NCI-H1092 (cell line): ENCODE results near the gene CCSER1.
A peak's percentile ranks its signal among the peaks of the same experiment; 100 is the strongest.
"Not testable (repeated sequence)": the region's sequence is repeated elsewhere in the genome, so short reads cannot be mapped to it uniquely, and the experiment has no call there.

ENCODE experiments used
- DNase-seq: peaks from one replicate; lab custom pipeline; 2025; lab: John Stamatoyannopoulos, UW

The CCSER1 gene

DNA sequence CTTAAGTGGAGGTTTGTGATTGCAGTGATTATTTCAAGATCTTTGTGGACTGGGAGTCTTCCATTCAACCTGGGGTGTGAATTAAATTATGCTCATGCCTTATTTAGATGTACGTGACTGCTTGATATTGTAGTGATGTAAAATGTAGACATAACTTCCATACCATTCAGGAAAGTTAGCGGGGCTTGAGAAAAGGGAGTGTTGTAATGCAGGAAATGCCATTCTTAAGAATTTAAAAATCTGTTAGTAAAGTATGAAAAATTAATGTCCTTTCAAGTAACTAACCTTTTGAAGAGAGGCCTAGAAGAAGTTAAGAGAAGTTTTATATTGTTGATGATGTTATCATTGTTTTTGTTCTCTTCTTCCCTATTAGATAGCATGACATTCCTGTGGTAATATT is 318.2 kb downstream of the CCSER1 start:
- no peak for DNase-seq

DNA sequence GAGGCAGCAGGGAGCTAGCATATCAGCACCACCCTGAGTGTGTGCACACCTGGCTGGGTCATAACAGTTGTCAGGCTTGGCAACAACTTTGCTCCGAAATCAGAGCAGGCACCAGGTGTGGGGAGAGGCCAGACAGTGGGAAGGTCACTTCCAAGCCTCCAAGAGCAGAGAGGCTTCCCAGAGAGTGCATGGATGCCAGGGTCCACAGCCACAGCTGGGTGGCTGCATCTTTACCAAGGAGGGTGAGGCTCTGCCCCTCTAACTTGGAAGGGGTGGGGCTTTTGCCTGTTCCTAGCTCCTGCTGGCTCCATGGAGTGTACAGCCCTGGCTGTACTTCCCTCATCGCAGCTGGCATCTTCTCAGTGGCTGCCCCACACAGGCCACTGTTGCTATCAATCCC is 322.4 kb downstream of the CCSER1 start:
- DNase-seq, result no peak

- no peak for DNase-seq
Observed at GRCh38 chr4:90456891-90457290, 329.7 kb downstream of the CCSER1 start.

GRCh38 chr4:90457817-90458216 is 330.6 kb downstream of the CCSER1 start:
- no peak for DNase-seq

- no peak for DNase-seq
Observed at GRCh38 chr4:90458576-90458975, 331.4 kb downstream of the CCSER1 start.

- DNase-seq, result no peak
Observed at GRCh38 chr4:90474484-90474883, 347.3 kb downstream of the CCSER1 start.

- DNase-seq, result no peak
Observed at GRCh38 chr4:90476019-90476418, 348.8 kb downstream of the CCSER1 start.

DNA sequence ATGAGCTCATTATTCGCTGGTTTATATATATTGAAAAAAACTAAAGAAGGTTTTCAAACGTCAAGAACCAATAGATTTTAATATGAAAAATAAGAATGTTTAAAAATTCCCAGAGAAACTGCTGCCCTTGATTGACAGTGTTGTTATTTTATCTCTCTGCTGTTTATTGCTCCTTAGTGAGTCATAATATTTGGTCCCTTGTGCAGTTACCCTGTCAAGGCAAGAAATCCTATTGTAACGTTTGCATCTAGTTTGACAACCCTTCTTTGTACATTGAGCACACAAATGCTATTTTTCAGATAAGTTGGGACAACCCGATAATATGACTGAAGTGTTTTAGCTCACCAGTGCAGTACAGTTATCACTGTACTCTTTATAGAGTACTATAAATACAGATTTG is 349.4 kb downstream of the CCSER1 start:
- DNase-seq, result no peak

GRCh38 chr4:90484894-90485293 is 357.7 kb downstream of the CCSER1 start:
- DNase-seq, result not testable (repeated sequence)

GRCh38 chr4:90486346-90486745 is 359.2 kb downstream of the CCSER1 start:
- no peak for DNase-seq

GRCh38 chr4:90495211-90495610 is 368.0 kb downstream of the CCSER1 start:
- DNase-seq, result no peak

- no peak for DNase-seq
Observed at GRCh38 chr4:90495936-90496335, 368.7 kb downstream of the CCSER1 start.

- no peak for DNase-seq
Observed at GRCh38 chr4:90498175-90498574, 371.0 kb downstream of the CCSER1 start.

DNA sequence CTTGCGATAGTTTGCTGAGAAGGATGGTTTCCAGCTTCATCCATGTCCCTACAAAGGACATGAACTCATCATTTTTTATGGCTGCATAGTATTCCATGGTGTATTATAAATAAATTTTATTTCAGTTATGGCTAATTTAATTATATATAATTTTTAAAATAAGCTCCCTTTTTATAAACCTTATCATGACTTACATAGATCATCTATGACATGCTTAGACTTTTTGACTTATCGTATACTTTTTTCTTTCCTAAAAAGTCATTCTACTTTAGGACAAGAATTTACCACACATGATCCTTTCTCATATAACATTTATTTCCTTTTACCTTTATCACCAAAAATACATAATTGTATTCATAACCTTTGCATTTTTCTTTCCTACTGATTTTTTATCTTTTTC is 376.5 kb downstream of the CCSER1 start:
- DNase-seq, result no peak

- DNase-seq, result no peak
Observed at GRCh38 chr4:90515191-90515590, 388.0 kb downstream of the CCSER1 start.

GRCh38 chr4:90528551-90528950 is 401.4 kb downstream of the CCSER1 start:
- DNase-seq, result no peak

- DNase-seq, result peak; percentile 38
Observed at GRCh38 chr4:90536408-90536807, 409.2 kb downstream of the CCSER1 start.

- no peak for DNase-seq
Observed at GRCh38 chr4:90537491-90537890, 410.3 kb downstream of the CCSER1 start.

DNA sequence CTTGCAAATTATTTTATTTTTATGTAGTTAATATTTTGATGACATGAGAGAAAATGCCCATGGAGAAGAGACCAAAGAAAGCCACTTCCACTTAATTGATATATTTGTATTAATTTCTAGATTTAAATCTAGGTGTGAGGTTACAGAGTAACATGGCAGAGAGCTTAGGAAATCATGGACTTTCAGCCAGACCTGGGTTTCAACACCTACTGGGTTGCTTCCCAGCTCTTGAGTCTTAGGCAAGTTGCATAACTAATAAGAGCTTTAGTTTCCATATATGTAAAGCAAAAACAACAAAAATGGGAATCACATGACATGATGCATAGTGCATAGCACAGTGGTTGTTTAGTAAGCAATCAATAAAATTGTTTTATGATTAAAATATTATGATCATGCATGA is 413.3 kb downstream of the CCSER1 start:
- DNase-seq, result no peak

GRCh38 chr4:90542216-90542615 is 415.0 kb downstream of the CCSER1 start:
- no peak for DNase-seq

GRCh38 chr4:90543419-90544170 is 416.4 kb downstream of the CCSER1 start:
- DNase-seq, result no peak

GRCh38 chr4:90544532-90545045 is 417.4 kb downstream of the CCSER1 start:
- no peak for DNase-seq

DNA sequence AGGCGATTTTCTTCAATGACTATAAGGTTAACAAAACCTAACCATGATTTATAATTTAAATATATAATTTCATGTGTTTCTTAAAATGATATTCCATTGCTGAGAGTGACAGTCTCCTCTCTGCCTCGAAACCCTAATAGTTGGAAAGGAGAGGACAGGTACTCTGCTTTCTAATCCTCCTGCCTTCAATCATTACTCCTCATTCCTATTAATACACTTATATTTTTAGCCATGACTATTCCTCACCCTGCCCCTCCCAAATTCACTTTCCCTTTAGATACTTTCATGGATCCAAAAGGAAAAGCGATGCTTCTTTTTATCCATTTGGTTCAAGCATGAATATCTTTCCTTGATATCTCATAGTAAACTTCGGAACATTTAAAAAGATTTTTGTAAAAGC is 418.2 kb downstream of the CCSER1 start:
- DNase-seq, result no peak

GRCh38 chr4:90546114-90546513 is 418.9 kb downstream of the CCSER1 start:
- no peak for DNase-seq
